MM.1S (cell line): ENCODE data around the gene CLPTM1.
"Not testable (repeated sequence)": the region's sequence is repeated elsewhere in the genome, so short reads cannot be mapped to it uniquely, and the experiment has no call there.

Experiments
- DNase-seq: peaks from one replicate; pipeline ENCODE4 v3.0.0-alpha.2; 2015
- H2AFZ ChIP-seq: fragments of 300-600 bp; sonication (generic); 2 replicates; pipeline ENCODE4 v1.6.0; 2016; ENCODE audit warnings: antibody characterized with exemption, low read length
- H3F3A ChIP-seq: fragments of 300-600 bp; sonication (generic); 2 replicates; pipeline ENCODE4 v1.6.1; 2016; ENCODE audit warnings: mild to moderate bottlenecking, antibody characterized with exemption, low read length, moderate library complexity, mixed read lengths; ENCODE audit not compliant: insufficient read depth
- H3K27ac ChIP-seq: fragments of 300-600 bp; sonication (generic); 2 replicates; pipeline ENCODE4 v1.5.1; 2016; ENCODE audit warnings: mild to moderate bottlenecking, low read length
- H3K27me3 ChIP-seq: fragments of 300-600 bp; sonication (generic); replicated peaks from 2 replicates; pipeline ENCODE4 v1.6.0; 2016; ENCODE audit warnings: low read length; ENCODE audit not compliant: insufficient read depth
- H3K36me3 ChIP-seq: fragments of 300-600 bp; sonication (generic); replicated peaks from 2 replicates; pipeline ENCODE4 v1.6.1; 2016; ENCODE audit warnings: mild to moderate bottlenecking, low read length, mixed read lengths; ENCODE audit not compliant: insufficient read depth
- H3K4me1 ChIP-seq: fragments of 300-600 bp; sonication (generic); 2 replicates; pipeline ENCODE4 v1.6.1; 2016; ENCODE audit warnings: low read length, mixed read lengths
- H3K4me2 ChIP-seq: fragments of 300-600 bp; sonication (generic); 2 replicates; pipeline ENCODE4 v1.6.0; 2016; ENCODE audit warnings: low read depth, low read length
- H3K4me3 ChIP-seq: fragments of 300-600 bp; sonication (generic); 2 replicates; pipeline ENCODE4 v1.5.1; 2016; ENCODE audit warnings: low read length, mixed read lengths
- H3K79me2 ChIP-seq: fragments of 300-600 bp; sonication (generic); 2 replicates; pipeline ENCODE4 v1.6.1; 2016; ENCODE audit warnings: mixed run types, low read length, mixed read lengths
- H3K9ac ChIP-seq: fragments of 300-600 bp; sonication (generic); 2 replicates; pipeline ENCODE4 v1.6.1; 2016; ENCODE audit warnings: low read length, mixed read lengths
- H3K9me2 ChIP-seq: fragments of 300-600 bp; sonication (generic); replicated peaks from 2 replicates; pipeline ENCODE4 v1.6.1; 2016; ENCODE audit warnings: mild to moderate bottlenecking, low read length, mixed read lengths; ENCODE audit not compliant: insufficient read depth
- H3K9me3 ChIP-seq: fragments of 300-600 bp; sonication (generic); replicated peaks from 2 replicates; pipeline ENCODE4 v1.6.1; 2016; ENCODE audit warnings: mild to moderate bottlenecking, low read length, mixed read lengths; ENCODE audit not compliant: insufficient read depth
- H4K20me1 ChIP-seq: fragments of 300-600 bp; sonication (generic); 2 replicates; pipeline ENCODE4 v1.6.1; 2016; ENCODE audit warnings: mild to moderate bottlenecking, low read length, moderate library complexity, mixed read lengths; ENCODE audit not compliant: insufficient read depth
- CTCF ChIP-seq: fragments of 300-600 bp; sonication (generic); IDR thresholded peaks from 2 replicates; pipeline ENCODE4 v1.5.1; 2016; ENCODE audit warnings: antibody characterized with exemption, low read length, mixed read lengths
- EZH2 ChIP-seq: fragments of 300-600 bp; sonication (generic); optimal IDR thresholded peaks from 2 replicates; pipeline ENCODE3; 2017; ENCODE audit warnings: low read depth, mild to moderate bottlenecking, antibody characterized with exemption, low read length, mixed read lengths
- EZH2phosphoT487 ChIP-seq: fragments of 300-600 bp; sonication (generic); IDR thresholded peaks from 2 replicates; pipeline ENCODE4 v1.6.1; 2018; ENCODE audit warnings: antibody characterized with exemption, low read length

The CLPTM1 gene

DNA sequence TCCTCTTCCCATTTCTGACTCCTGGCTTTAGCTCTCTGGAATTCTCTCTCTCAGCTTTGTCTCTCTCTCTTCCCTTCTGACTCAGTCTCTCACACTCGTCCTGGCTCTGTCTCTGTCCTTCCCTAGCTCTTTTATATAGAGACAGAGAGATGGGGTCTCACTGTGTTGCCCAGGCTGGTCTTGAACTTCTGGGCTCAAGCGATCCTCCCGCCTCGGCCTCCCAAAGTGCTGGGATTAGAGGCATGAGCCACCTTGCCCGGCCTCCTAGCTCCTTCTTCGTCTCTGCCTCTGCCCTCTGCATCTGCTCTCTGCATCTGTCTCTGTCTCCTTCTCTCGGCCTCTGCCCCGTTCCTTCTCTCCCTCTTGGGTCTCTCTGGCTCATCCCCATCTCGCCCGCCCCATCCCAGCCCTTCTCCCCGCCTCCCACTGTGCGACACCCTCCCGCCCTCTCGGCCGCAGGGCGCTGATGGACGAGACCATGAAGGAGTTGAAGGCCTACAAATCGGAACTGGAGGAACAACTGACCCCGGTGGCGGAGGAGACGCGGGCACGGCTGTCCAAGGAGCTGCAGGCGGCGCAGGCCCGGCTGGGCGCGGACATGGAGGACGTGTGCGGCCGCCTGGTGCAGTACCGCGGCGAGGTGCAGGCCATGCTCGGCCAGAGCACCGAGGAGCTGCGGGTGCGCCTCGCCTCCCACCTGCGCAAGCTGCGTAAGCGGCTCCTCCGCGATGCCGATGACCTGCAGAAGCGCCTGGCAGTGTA, 46.9 kb upstream of the CLPTM1 start:
- Histone ChIP-seq H3K4me2 (no peak overlapping the region), H3K4me1 (no peaks in the 10 kb centered on the region), H3K36me3 (no peaks in the 10 kb centered on the region), H3K9me3 (no peaks in the 10 kb centered on the region), H3K79me2 (no peaks in the 10 kb centered on the region), H4K20me1 (no peaks in the 10 kb centered on the region), H3K9me2 (no peaks in the 10 kb centered on the region), H3K27ac (no peak overlapping the region), H3K4me3 (no peak overlapping the region), H3K27me3 (peaks cover 56% of the 10 kb centered on the region), H3K9ac (no peak overlapping the region), H2AFZ (no peak overlapping the region), H3F3A (0 out of 2 replicates have a peak, but pooled peaks cover 2% of the 10 kb centered on the region)
- TF ChIP-seq EZH2phosphoT487, result no peak
- no peak for TF ChIP-seq EZH2
- TF ChIP-seq CTCF, result no peak
- DNase-seq, result no peak

DNA sequence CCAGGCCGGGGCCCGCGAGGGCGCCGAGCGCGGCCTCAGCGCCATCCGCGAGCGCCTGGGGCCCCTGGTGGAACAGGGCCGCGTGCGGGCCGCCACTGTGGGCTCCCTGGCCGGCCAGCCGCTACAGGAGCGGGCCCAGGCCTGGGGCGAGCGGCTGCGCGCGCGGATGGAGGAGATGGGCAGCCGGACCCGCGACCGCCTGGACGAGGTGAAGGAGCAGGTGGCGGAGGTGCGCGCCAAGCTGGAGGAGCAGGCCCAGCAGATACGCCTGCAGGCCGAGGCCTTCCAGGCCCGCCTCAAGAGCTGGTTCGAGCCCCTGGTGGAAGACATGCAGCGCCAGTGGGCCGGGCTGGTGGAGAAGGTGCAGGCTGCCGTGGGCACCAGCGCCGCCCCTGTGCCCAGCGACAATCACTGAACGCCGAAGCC, 46.3 kb upstream of the CLPTM1 start:
- H3K4me1 ChIP-seq, result no peaks in the 10 kb centered on the region
- H3K9ac ChIP-seq, result no peak overlapping the region
- no peak for TF ChIP-seq EZH2phosphoT487
- TF ChIP-seq CTCF, result no peak
- TF ChIP-seq EZH2, result no peak
- no peaks in the 10 kb centered on the region for H3K9me3 ChIP-seq
- no peak for DNase-seq
- no peak overlapping the region for H3K27ac ChIP-seq
- 0 out of 2 replicates have a peak, but pooled peaks cover 2% of the 10 kb centered on the region for H3F3A ChIP-seq
- no peaks in the 10 kb centered on the region for H3K36me3 ChIP-seq
- no peak overlapping the region for H2AFZ ChIP-seq
- no peak overlapping the region for H3K4me3 ChIP-seq
- H3K9me2 ChIP-seq, result no peaks in the 10 kb centered on the region
- no peaks in the 10 kb centered on the region for H4K20me1 ChIP-seq
- peaks cover 56% of the 10 kb centered on the region for H3K27me3 ChIP-seq
- H3K4me2 ChIP-seq, result no peak overlapping the region
- no peaks in the 10 kb centered on the region for H3K79me2 ChIP-seq

GRCh38 chr19:44909775-44910174, 45.4 kb upstream of the CLPTM1 start:
- Histone ChIP-seq H3K9ac (no peak overlapping the region), H3K9me3 (no peaks in the 10 kb centered on the region), H3K4me3 (no peak overlapping the region), H3K9me2 (no peaks in the 10 kb centered on the region), H3K4me2 (no peak overlapping the region), H3K27ac (no peak overlapping the region), H3K36me3 (no peaks in the 10 kb centered on the region), H3F3A (no peaks in the 10 kb centered on the region), H3K27me3 (peaks cover 61% of the 10 kb centered on the region), H3K79me2 (no peaks in the 10 kb centered on the region), H2AFZ (no peak overlapping the region), H4K20me1 (no peaks in the 10 kb centered on the region), H3K4me1 (no peaks in the 10 kb centered on the region)
- no peak for DNase-seq
- no peak for TF ChIP-seq CTCF
- no peak for TF ChIP-seq EZH2
- TF ChIP-seq EZH2phosphoT487, result no peak

DNA sequence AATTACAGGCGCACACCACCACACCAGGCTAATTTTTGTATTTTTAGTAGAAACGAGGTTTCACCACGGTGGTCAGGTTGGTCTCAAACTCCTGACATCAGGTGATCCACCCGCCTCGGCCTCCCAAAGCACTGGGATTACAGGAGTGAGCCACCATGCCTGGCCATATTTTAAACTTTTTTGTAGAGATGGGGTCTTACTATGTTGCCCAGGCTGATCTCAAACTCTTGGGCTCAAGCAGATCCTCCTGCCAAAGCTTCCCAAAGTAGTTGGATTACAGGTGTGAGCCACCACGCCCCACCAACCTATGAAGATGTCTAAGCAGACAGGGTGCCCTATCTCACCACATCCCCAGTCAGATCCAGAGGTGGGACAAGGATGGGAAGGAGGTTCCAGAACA, 43.3 kb upstream of the CLPTM1 start:
- not testable (repeated sequence) for H3K9me2 ChIP-seq, H3K36me3 ChIP-seq, DNase-seq, H3K9me3 ChIP-seq, H3K27ac ChIP-seq, H3K4me1 ChIP-seq, H3K79me2 ChIP-seq, H3K4me2 ChIP-seq, H3F3A ChIP-seq, H4K20me1 ChIP-seq, H3K9ac ChIP-seq, H2AFZ ChIP-seq, H3K4me3 ChIP-seq
- H3K27me3 ChIP-seq, result peaks cover 44% of the 10 kb centered on the region
